IMR-90 (cell line): Measurements from ENCODE around the gene ATG101.

Experiments used
- CEBPB ChIP-seq: IDR thresholded peaks from 2 replicates; pipeline ENCODE4 v1.6.1; 2012; ENCODE audit warnings: low read depth, low read length, improper control_type of control experiment
- MXI1 ChIP-seq: IDR thresholded peaks from 2 replicates; pipeline ENCODE4 v1.6.1; 2012; ENCODE audit warnings: low read depth, mild to moderate bottlenecking, low read length, moderate library complexity, borderline replicate concordance
- NFE2L2 ChIP-seq: fragments of 150-350 bp; IDR thresholded peaks from 2 replicates; pipeline ENCODE4 v1.6.1; 2016; ENCODE audit warnings: low read depth, mild to moderate bottlenecking, low read length
- RFX5 ChIP-seq: IDR thresholded peaks from 2 replicates; pipeline ENCODE4 v1.8.0; 2012; ENCODE audit warnings: low read depth, mild to moderate bottlenecking, low read length, moderate library complexity
- SMC3 ChIP-seq: fragments of 150-350 bp; IDR thresholded peaks from 2 replicates; pipeline ENCODE4 v1.6.1; 2016; ENCODE audit warnings: low read depth, mild to moderate bottlenecking, antibody characterized with exemption, low read length, moderate library complexity
- TF ChIP-seq, protein P1 (sequence below): conservative IDR thresholded peaks from 2 replicates; pipeline ENCODE4 v1.5.1; 2012; ENCODE audit warnings: mild to moderate bottlenecking, low read depth, low read length, improper control_type of control experiment

GRCh38 chr12:52057638-52058576 is 11.9 kb upstream of the ATG101 start:
- TF ChIP-seq, protein P1, sequence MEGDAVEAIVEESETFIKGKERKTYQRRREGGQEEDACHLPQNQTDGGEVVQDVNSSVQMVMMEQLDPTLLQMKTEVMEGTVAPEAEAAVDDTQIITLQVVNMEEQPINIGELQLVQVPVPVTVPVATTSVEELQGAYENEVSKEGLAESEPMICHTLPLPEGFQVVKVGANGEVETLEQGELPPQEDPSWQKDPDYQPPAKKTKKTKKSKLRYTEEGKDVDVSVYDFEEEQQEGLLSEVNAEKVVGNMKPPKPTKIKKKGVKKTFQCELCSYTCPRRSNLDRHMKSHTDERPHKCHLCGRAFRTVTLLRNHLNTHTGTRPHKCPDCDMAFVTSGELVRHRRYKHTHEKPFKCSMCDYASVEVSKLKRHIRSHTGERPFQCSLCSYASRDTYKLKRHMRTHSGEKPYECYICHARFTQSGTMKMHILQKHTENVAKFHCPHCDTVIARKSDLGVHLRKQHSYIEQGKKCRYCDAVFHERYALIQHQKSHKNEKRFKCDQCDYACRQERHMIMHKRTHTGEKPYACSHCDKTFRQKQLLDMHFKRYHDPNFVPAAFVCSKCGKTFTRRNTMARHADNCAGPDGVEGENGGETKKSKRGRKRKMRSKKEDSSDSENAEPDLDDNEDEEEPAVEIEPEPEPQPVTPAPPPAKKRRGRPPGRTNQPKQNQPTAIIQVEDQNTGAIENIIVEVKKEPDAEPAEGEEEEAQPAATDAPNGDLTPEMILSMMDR, result no peak
- no peak for TF ChIP-seq MXI1
- TF ChIP-seq SMC3, result no peak
- no peak for TF ChIP-seq CEBPB
- no peak for TF ChIP-seq RFX5
- no peak; the same call in 1 of the 2 replicates for TF ChIP-seq NFE2L2
